H9 (cell line): ENCODE measurements around the gene CD164L2. TPM values are rescaled to one million over a fixed set of nuclear protein-coding genes. Genes with fewer than 3 reads are reported as not detected.

Experiments
- DNase-seq: peaks from one replicate; pipeline ENCODE4 v3.0.0-alpha.2; 2017
- H2AFZ ChIP-seq: one replicate; pipeline ENCODE4 v1.6.1; 2013; ENCODE audit warnings: mild to moderate bottlenecking, low read length, control low read depth, moderate library complexity
- H2AK5ac ChIP-seq: 2 replicates; pipeline ENCODE4 v1.6.1; 2013; ENCODE audit warnings: low read length, control low read depth, mixed read lengths; ENCODE audit not compliant: insufficient read length
- H2BK120ac ChIP-seq: one replicate; pipeline ENCODE4 v1.6.1; 2013; ENCODE audit warnings: low read depth, mild to moderate bottlenecking, low read length, control low read depth, inconsistent platforms; ENCODE audit not compliant: poor library complexity, severe bottlenecking
- H2BK12ac ChIP-seq: 2 replicates; pipeline ENCODE4 v1.6.1; 2013; ENCODE audit warnings: low read length, control low read depth, mixed read lengths, low read depth; ENCODE audit not compliant: insufficient read length
- H2BK15ac ChIP-seq: 2 replicates; pipeline ENCODE4 v1.6.1; 2013; ENCODE audit warnings: low read depth, low read length, control low read depth
- H2BK20ac ChIP-seq: one replicate; pipeline ENCODE4 v1.6.1; 2013; ENCODE audit warnings: low read depth, mild to moderate bottlenecking, low read length, control low read depth, inconsistent platforms; ENCODE audit not compliant: poor library complexity, severe bottlenecking
- H2BK5ac ChIP-seq: 2 replicates; pipeline ENCODE4 v1.6.1; 2013; ENCODE audit warnings: low read length, control low read depth, mixed read lengths; ENCODE audit not compliant: insufficient read length
- H3K14ac ChIP-seq: 2 replicates; pipeline ENCODE4 v1.6.1; 2013; ENCODE audit warnings: low read length, control low read depth; ENCODE audit not compliant: insufficient read depth
- H3K18ac ChIP-seq: 2 replicates; pipeline ENCODE4 v1.6.1; 2013; ENCODE audit warnings: low read depth, mild to moderate bottlenecking, mixed read lengths, low read length, control low read depth; ENCODE audit not compliant: insufficient read length
- H3K23ac ChIP-seq: 2 replicates; pipeline ENCODE4 v1.6.1; 2013; ENCODE audit warnings: low read length, control low read depth, mixed read lengths, low read depth; ENCODE audit not compliant: insufficient read length
- H3K23me2 ChIP-seq: 2 replicates; pipeline ENCODE4 v1.6.1; 2013; ENCODE audit warnings: low read depth, mild to moderate bottlenecking, mixed read lengths, low read length, control low read depth; ENCODE audit not compliant: insufficient read length, poor library complexity, severe bottlenecking
- H3K27ac ChIP-seq: 2 replicates; pipeline ENCODE4 v1.5.1; 2013; ENCODE audit warnings: low read length, control low read depth, mixed read lengths, low read depth; ENCODE audit not compliant: insufficient read length
- H3K27me3 ChIP-seq: 2 replicates; pipeline ENCODE4 v1.6.1; 2013; ENCODE audit warnings: low read length, control low read depth, inconsistent platforms; ENCODE audit not compliant: insufficient read depth
- H3K4ac ChIP-seq: 2 replicates; pipeline ENCODE4 v1.6.1; 2013; ENCODE audit warnings: low read depth, mild to moderate bottlenecking, control low read depth, inconsistent platforms, low read length, moderate library complexity
- H3K4me1 ChIP-seq: 2 replicates; pipeline ENCODE4 v1.6.1; 2013; ENCODE audit warnings: low read length, control low read depth, inconsistent platforms; ENCODE audit not compliant: insufficient read depth
- H3K4me2 ChIP-seq: 2 replicates; pipeline ENCODE4 v1.6.1; 2013; ENCODE audit warnings: low read length, control low read depth, mixed read lengths; ENCODE audit not compliant: insufficient read length, insufficient read depth
- H3K56ac ChIP-seq: 2 replicates; pipeline ENCODE4 v1.6.1; 2013; ENCODE audit warnings: low read depth, mild to moderate bottlenecking, mixed read lengths, low read length, control low read depth; ENCODE audit not compliant: insufficient read length
- H3K79me1 ChIP-seq: 2 replicates; pipeline ENCODE4 v1.6.1; 2013; ENCODE audit warnings: low read depth, mild to moderate bottlenecking, moderate library complexity, low read length, control low read depth, inconsistent platforms; ENCODE audit not compliant: insufficient read depth, poor library complexity, severe bottlenecking
- H3K79me2 ChIP-seq: 2 replicates; pipeline ENCODE4 v1.6.1; 2013; ENCODE audit warnings: low read length, control low read depth, inconsistent platforms; ENCODE audit not compliant: insufficient read depth
- H3K9ac ChIP-seq: 2 replicates; pipeline ENCODE4 v1.6.1; 2013; ENCODE audit warnings: low read length, control low read depth, mixed read lengths; ENCODE audit not compliant: insufficient read length; ENCODE audit errors: extremely low read depth
- H3K9me3 ChIP-seq: one replicate; pipeline ENCODE4 v1.6.1; 2013; ENCODE audit warnings: low read depth, low read length, inconsistent platforms; ENCODE audit not compliant: control insufficient read depth
- H3T11ph ChIP-seq: one replicate; pipeline ENCODE4 v1.6.1; 2013; ENCODE audit warnings: mild to moderate bottlenecking, low read length, control low read depth, inconsistent platforms
- H4K20me1 ChIP-seq: one replicate; pipeline ENCODE4 v1.6.1; 2013; ENCODE audit not compliant: control insufficient read depth, insufficient read length, insufficient read depth
- H4K5ac ChIP-seq: 2 replicates; pipeline ENCODE4 v1.6.1; 2013; ENCODE audit warnings: low read depth, mild to moderate bottlenecking, mixed read lengths, low read length, control low read depth; ENCODE audit not compliant: insufficient read length
- H4K8ac ChIP-seq: replicated peaks from 2 replicates; pipeline ENCODE4 v1.6.1; 2013; ENCODE audit warnings: low read length, control low read depth, mixed read lengths, low read depth; ENCODE audit not compliant: insufficient read length
- H4K91ac ChIP-seq: 2 replicates; pipeline ENCODE4 v1.6.1; 2013; ENCODE audit warnings: low read depth, mild to moderate bottlenecking, moderate library complexity, mixed read lengths, low read length, control low read depth; ENCODE audit not compliant: insufficient read length
- H3K27ac Mint-ChIP-seq, 3 experiments: 2 replicates in 2 of 3; 3 replicates in 1 of 3; pipeline ENCODE4 v1.8.0; 2020 to 2021; ENCODE audit warnings: mixed read lengths in 3 of 3, mild to moderate bottlenecking in 1 of 3, moderate library complexity in 1 of 3
- H3K27me3 Mint-ChIP-seq: 2 replicates; pipeline ENCODE4 v1.8.0; 2021; ENCODE audit warnings: low read depth, mild to moderate bottlenecking, moderate library complexity, mixed read lengths
- H3K36me3 Mint-ChIP-seq, 3 experiments: 2 replicates in 2 of 3; 3 replicates in 1 of 3; pipeline ENCODE4 v1.8.0; 2020 to 2021; ENCODE audit warnings: low read depth in 3 of 3, mixed read lengths in 3 of 3; ENCODE audit not compliant: insufficient read depth in 1 of 3
- H3K4me1 Mint-ChIP-seq, 2 experiments: 2 replicates each; pipeline ENCODE4 v1.8.0; 2020; ENCODE audit warnings: mixed read lengths in 2 of 2
- H3K4me3 Mint-ChIP-seq, 2 experiments: 2 replicates in 1 of 2; 3 replicates in 1 of 2; pipeline ENCODE4 v1.8.0; 2020 to 2021; ENCODE audit warnings: mild to moderate bottlenecking in 2 of 2, mixed read lengths in 2 of 2, moderate library complexity in 1 of 2
- H3K9me3 Mint-ChIP-seq, 2 experiments: 2 replicates in 1 of 2; 3 replicates in 1 of 2; pipeline ENCODE4 v1.8.0; 2020; ENCODE audit warnings: mild to moderate bottlenecking in 2 of 2, mixed read lengths in 2 of 2, moderate library complexity in 1 of 2
- WGBS: extraction: QIAGEN DNeasy Blood & Tissue Kit; methylation state at CpG from one replicate; pipeline ENCODE4 v1.1.7; 2013; ENCODE audit warnings: missing lambda C conversion rate, low lambda C conversion rate, mixed read lengths; ENCODE audit not compliant: insufficient read length; ENCODE audit errors: extremely low coverage; 5-methylcytosine and 5-hydroxymethylcytosine counted together
- total RNA-seq: library from RNA; stranded (reverse); gene quantifications from 2 replicates; pipeline ENCODE4 v1.2.1, GENCODE V29; 2021
- TF ChIP-seq, protein P1 (sequence below): fragments of 200-600 bp; sonication (generic); conservative IDR thresholded peaks from 3 replicates; pipeline ENCODE4 v1.8.0; 2021; ENCODE audit warnings: antibody characterized with exemption, mild to moderate bottlenecking

CD164L2 gene
- total RNA-seq, 1 experiment from 2014 or later, result 1.2 TPM

DNA sequence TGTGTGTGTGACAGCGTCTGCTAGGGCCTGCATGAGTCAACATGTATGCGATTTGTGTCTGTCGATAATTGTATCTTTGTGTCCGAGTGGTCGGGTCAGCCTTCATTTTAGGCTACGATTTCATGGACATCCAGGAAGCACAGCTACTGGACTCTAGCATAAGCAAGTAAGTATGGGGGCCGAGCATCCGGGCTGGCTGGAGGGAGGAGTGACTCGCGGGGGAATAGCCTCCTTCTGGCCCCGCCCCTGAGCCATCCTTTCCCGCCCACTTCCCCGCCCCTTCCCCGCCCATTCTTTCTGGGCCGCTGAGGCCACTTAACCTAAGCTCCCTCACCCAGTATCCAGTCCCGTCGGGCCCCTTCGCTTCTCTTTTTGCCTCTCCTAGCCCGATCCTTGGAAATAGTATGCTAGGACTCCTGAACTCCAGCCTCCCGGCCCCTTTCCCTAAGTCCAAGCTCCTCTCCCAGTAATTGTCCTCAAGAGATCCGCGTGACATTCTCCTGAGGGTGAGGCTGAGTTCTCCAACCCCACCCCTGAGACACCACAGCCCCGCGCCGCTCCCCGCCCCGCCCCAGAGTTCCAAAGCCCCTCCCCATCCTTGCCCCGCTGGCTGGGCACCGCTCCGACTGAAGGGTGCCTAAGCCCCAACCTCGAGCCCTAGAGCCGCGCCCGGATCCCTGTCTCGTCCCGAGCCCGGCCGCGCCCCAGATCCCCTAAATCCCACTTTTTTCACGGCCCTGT lies 17.6 kb downstream of the CD164L2 start:
- H4K5ac ChIP-seq, result no peak overlapping the region
- peaks cover 2% of the 10 kb centered on the region for H4K20me1 ChIP-seq
- no peaks in the 10 kb centered on the region for H3K9me3 Mint-ChIP-seq
- H3K9ac ChIP-seq, result no peak overlapping the region
- no peak overlapping the region for H3T11ph ChIP-seq
- peaks cover 4% of the 10 kb centered on the region; the same call in 1 of the 2 replicates for H3K27me3 ChIP-seq
- H3K36me3 Mint-ChIP-seq, result no peaks in the 10 kb centered on the region; a peak in 1 of 7 replicates
- H4K91ac ChIP-seq, result no peak overlapping the region
- DNase-seq, result peak; percentile 93
- H3K4me1 Mint-ChIP-seq, result peaks cover 16 to 33% of the 10 kb centered on the region in 2 experiments
- no peak overlapping the region for H3K23ac ChIP-seq
- TF ChIP-seq, protein P1, sequence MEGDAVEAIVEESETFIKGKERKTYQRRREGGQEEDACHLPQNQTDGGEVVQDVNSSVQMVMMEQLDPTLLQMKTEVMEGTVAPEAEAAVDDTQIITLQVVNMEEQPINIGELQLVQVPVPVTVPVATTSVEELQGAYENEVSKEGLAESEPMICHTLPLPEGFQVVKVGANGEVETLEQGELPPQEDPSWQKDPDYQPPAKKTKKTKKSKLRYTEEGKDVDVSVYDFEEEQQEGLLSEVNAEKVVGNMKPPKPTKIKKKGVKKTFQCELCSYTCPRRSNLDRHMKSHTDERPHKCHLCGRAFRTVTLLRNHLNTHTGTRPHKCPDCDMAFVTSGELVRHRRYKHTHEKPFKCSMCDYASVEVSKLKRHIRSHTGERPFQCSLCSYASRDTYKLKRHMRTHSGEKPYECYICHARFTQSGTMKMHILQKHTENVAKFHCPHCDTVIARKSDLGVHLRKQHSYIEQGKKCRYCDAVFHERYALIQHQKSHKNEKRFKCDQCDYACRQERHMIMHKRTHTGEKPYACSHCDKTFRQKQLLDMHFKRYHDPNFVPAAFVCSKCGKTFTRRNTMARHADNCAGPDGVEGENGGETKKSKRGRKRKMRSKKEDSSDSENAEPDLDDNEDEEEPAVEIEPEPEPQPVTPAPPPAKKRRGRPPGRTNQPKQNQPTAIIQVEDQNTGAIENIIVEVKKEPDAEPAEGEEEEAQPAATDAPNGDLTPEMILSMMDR, result no peak
- H3K27ac ChIP-seq, result no peak overlapping the region
- no peak overlapping the region; the same call in 1 of the 2 replicates for H3K14ac ChIP-seq
- H2BK12ac ChIP-seq, result no peak overlapping the region
- no peak overlapping the region for H2BK5ac ChIP-seq
- no peak overlapping the region for H2AFZ ChIP-seq
- no peak overlapping the region for H2BK20ac ChIP-seq
- H3K27ac Mint-ChIP-seq, result peak overlapping the region; percentile 85 to 91 (median 87); a peak in 5 of 7 replicates
- no CpG with 5 or more reads among the region's 40 CpGs for WGBS
- no peak overlapping the region for H4K8ac ChIP-seq
- H3K18ac ChIP-seq, result peak overlapping the region; percentile 23
- H3K9me3 ChIP-seq, result no peaks in the 10 kb centered on the region
- H3K23me2 ChIP-seq, result peaks cover 15% of the 10 kb centered on the region
- no peak overlapping the region for H3K4ac ChIP-seq
- H3K56ac ChIP-seq, result no peak overlapping the region
- no peaks in the 10 kb centered on the region for H3K79me1 ChIP-seq
- H3K27me3 Mint-ChIP-seq, result peaks cover 38% of the 10 kb centered on the region
- peak overlapping the region; percentile 79 for H3K4me2 ChIP-seq
- no peak overlapping the region for H2BK120ac ChIP-seq
- peak overlapping the region; percentile 78 to 93 for H3K4me3 Mint-ChIP-seq
- H2BK15ac ChIP-seq, result no peak overlapping the region
- no peak overlapping the region for H2AK5ac ChIP-seq
- no peaks in the 10 kb centered on the region; the same call in 1 of the 2 replicates for H3K4me1 ChIP-seq
- H3K79me2 ChIP-seq, result no peaks in the 10 kb centered on the region
